GM20000 (cell line): ENCODE measurements around the gene CAND2.

Source experiments
- DNase-seq: peaks from one replicate; pipeline ENCODE4 v3.0.0; 2012; ENCODE audit warnings: low spot score
- TF ChIP-seq, protein P1 (sequence below): IDR thresholded peaks from 2 replicates; pipeline ENCODE4 v1.5.1; 2012; ENCODE audit warnings: mild to moderate bottlenecking, control low read depth; ENCODE audit errors: extremely low read depth, missing control alignments

CAND2 gene

DNA sequence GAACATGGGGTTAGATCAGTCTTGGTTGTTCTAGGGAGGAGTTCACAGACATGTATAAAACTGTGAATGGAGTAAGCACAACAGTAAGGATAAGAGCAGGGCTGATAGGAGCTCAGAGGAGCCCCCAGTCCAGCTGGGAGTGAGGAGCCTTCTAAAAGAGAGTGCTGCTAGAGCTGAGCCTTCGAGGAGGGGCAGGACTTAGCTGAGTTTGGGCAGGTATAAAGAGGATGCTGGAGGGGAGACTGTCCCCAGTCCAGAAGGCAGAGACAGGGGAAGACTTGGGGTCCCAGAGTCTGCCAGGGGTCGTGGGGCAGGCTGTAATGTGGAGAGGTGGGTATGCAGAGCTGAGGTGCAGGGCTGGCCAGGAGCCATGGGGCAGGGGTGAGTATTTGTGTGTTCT lies 12.1 kb downstream of the CAND2 start:
- TF ChIP-seq, protein P1, sequence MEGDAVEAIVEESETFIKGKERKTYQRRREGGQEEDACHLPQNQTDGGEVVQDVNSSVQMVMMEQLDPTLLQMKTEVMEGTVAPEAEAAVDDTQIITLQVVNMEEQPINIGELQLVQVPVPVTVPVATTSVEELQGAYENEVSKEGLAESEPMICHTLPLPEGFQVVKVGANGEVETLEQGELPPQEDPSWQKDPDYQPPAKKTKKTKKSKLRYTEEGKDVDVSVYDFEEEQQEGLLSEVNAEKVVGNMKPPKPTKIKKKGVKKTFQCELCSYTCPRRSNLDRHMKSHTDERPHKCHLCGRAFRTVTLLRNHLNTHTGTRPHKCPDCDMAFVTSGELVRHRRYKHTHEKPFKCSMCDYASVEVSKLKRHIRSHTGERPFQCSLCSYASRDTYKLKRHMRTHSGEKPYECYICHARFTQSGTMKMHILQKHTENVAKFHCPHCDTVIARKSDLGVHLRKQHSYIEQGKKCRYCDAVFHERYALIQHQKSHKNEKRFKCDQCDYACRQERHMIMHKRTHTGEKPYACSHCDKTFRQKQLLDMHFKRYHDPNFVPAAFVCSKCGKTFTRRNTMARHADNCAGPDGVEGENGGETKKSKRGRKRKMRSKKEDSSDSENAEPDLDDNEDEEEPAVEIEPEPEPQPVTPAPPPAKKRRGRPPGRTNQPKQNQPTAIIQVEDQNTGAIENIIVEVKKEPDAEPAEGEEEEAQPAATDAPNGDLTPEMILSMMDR, result no peak
- no peak for DNase-seq

DNA sequence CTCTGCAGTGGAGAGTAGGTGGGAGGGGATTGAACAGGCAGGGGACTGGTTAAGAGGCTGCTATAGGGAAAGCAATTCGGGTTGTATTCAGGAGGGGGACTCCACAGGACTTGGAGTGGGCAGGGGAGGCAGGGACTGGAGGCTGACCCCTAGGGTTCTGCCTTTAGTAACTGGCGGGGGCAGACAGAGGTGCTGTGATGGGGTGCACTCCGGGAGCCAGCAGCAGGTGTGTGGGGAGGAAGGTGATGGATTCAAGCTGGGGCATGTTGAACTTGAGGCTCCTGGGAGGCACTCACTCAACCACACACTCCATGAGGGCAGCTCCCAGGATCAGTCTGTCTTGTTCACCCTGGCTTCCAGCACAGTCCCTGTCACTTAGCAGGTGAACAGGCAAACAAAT lies 12.5 kb downstream of the CAND2 start:
- DNase-seq, result no peak
- TF ChIP-seq, protein P1, result no peak

- no peak for DNase-seq
- TF ChIP-seq, protein P1, result no peak
These were observed 13.0 kb downstream of the CAND2 start for GRCh38 chr3:12809435-12809834.

- TF ChIP-seq, protein P1, result peak; percentile 51
- DNase-seq, result peak; percentile 99
These were observed 13.7 kb downstream of the CAND2 start for GRCh38 chr3:12810013-12810780.

- TF ChIP-seq, protein P1, result no peak
- no peak for DNase-seq
These were observed 14.5 kb downstream of the CAND2 start for GRCh38 chr3:12810961-12811360.

GRCh38 chr3:12812812-12813211 lies 16.3 kb downstream of the CAND2 start:
- TF ChIP-seq, protein P1, result no peak
- DNase-seq, result no peak

DNA sequence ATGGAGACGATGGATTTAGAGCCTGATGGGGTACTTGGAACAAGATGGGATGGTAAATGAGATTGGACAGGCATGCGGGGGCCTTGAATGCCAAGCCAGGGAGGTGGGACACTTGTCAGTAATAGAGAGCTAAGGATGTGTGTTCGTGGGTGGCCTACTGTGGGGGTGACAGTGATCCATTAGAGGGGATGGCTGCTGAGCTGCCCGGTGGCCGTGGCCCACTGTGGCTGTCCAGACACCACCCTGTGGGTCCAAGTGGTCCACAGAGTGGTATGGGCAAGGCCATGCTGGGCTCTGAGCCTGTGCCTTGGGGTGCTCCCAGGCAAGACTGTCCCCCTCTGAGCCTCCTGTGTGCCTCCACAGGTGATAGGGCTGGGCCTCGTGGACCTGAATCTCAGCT lies 17.5 kb downstream of the CAND2 start:
- TF ChIP-seq, protein P1, result no peak
- no peak for DNase-seq
